ENCODE data around the gene TGM3. TPM values are rescaled to one million over a fixed set of nuclear protein-coding genes. Genes with fewer than 3 reads are reported as not detected.

Gene TGM3
- total RNA-seq, 2 experiments from 2014 or later = not detected

DNA sequence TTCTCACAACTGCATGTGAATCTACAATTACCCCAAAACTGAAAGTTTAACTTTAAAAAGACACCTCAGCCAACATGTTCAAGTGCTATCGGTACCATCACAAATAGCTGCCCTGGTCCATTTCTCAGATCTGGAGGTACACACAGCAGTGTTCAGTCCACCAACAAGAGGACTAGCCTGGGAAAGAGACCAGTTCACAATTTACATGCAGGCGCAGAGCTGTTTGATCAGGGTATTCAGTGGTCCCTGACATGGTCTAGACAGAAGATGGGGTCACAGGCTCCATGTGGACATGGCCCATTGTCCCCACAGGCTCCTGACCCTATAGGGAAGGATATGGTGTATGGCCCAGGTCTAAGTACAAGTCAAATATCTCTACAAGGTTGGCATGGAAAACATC lies 69.3 kb downstream of the TGM3 start:
- Mint-ChIP-seq H3K27ac (no peak overlapping the region), H3K9me3 (ENCODE audit: low read depth) (peaks cover 5% of the 10 kb centered on the region), H3K36me3 (peaks cover 2% of the 10 kb centered on the region), H3K4me3 (no peak overlapping the region), H3K4me1 (no peaks in the 10 kb centered on the region), H3K27me3 (peaks cover 31% of the 10 kb centered on the region)
- DNase-seq (no peak), ATAC-seq (no peak)
- CTCF ChIA-PET = interaction anchor here (0.9 kb wide), 1 partner anchor 19 kb away, joined by 3 read pairs; no protein-coding TSS in a partner anchor

GRCh38 chr20:2365666-2366065 lies 69.9 kb downstream of the TGM3 start:
- Mint-ChIP-seq H3K27me3 (peaks cover 31% of the 10 kb centered on the region), H3K36me3 (peaks cover 2% of the 10 kb centered on the region), H3K27ac (no peak overlapping the region), H3K4me3 (no peak overlapping the region), H3K9me3 (ENCODE audit: low read depth) (peaks cover 5% of the 10 kb centered on the region), H3K4me1 (no peaks in the 10 kb centered on the region)
- DNase-seq (no peak), ATAC-seq (no peak)
- CTCF ChIA-PET = interaction anchor here (0.9 kb wide), 1 partner anchor 19 kb away, joined by 3 read pairs; no protein-coding TSS in a partner anchor

- ATAC-seq = no peak
- Mint-ChIP-seq H3K4me3 (no peak overlapping the region), H3K36me3 (peaks cover 2% of the 10 kb centered on the region), H3K27ac (no peak overlapping the region), H3K27me3 (peaks cover 34% of the 10 kb centered on the region), H3K9me3 (ENCODE audit: low read depth) (peaks cover 2% of the 10 kb centered on the region), H3K4me1 (no peaks in the 10 kb centered on the region)
- DNase-seq = no peak
- CTCF ChIA-PET = interaction anchor here (2.2 kb wide), 1 partner anchor 19 kb away, joined by 8 read pairs; no protein-coding TSS in a partner anchor
Measured at GRCh38 chr20:2368621-2369020, 72.8 kb downstream of the TGM3 start.

GRCh38 chr20:2373098-2373497 lies 77.3 kb downstream of the TGM3 start:
- Mint-ChIP-seq H3K36me3 (peaks cover 2% of the 10 kb centered on the region), H3K27ac (no peak overlapping the region), H3K4me1 (no peaks in the 10 kb centered on the region), H3K4me3 (no peak overlapping the region), H3K27me3 (peaks cover 32% of the 10 kb centered on the region), H3K9me3 (ENCODE audit: low read depth) (peaks cover 2% of the 10 kb centered on the region)
- ATAC-seq = no peak
- DNase-seq = no peak
- CTCF ChIA-PET = no interaction called here

DNA sequence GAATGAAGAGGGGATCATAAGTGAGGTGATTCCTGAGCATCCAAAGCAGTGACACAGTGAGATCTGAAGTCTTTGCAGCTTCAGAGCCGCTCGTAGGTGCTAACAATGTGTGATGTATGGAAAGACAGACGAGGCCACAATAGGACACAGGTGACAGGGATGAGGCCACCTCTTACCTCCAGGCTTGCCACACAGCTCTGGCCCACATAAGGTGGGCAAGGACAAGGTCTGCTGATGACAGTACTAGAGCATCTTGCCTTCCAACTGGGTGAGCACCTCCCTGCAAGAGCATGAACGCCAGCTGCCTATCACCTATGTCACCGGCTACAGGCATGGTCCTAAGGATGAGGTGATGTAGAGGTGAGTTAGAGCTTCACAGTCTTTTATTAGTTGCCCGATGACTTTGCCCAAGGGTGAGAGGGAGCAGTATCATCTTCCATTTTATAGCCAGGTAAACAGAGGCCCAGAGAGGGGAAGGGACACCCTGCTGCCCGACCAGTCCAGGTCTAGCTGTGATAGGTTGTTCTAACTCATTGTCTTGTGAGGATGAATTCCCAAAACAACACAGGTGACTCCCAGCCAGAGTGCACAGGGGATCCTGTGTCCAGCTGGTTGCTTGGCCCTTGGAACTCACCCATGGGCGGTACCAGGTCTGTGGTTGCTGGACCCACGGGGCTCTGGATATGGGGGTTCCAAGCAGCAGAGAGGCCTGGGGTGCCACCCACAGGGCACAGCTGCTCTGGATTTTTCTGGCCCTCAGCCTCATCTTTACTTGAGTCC lies 78.7 kb downstream of the TGM3 start:
- Mint-ChIP-seq H3K27me3 (peaks cover 23% of the 10 kb centered on the region), H3K36me3 (no peaks in the 10 kb centered on the region), H3K4me3 (no peak overlapping the region), H3K27ac (no peak overlapping the region), H3K4me1 (peaks cover 8% of the 10 kb centered on the region), H3K9me3 (ENCODE audit: low read depth) (no peaks in the 10 kb centered on the region)
- ATAC-seq (no peak), DNase-seq (no peak)
- CTCF ChIA-PET = interaction anchor here (0.5 kb wide), 1 partner anchor 22 kb away, joined by 3 read pairs; no protein-coding TSS in a partner anchor

DNA sequence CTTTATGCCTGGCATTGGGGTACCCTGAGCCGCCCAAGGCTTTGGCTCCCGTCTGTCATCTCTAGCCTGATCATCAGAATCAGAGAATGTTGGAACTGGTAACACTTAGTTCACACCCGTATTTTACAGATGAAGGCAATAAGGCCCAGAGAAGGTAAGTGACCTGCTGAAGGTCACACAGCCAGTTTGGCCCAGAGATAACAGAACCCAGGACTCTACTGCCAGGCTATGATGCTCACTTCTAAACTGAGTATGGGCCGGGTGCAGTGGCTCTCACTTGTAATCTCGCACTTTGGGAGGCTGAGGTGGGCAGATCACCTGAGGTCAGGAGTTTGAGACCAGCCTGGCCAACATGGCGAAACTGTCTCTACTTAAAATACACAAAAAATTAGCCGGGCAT lies 83.1 kb downstream of the TGM3 start:
- DNase-seq = no peak
- Mint-ChIP-seq H3K9me3 (ENCODE audit: low read depth) (no peaks in the 10 kb centered on the region), H3K27me3 (peaks cover 7% of the 10 kb centered on the region), H3K4me3 (no peak overlapping the region), H3K36me3 (no peaks in the 10 kb centered on the region), H3K27ac (no peak overlapping the region), H3K4me1 (peaks cover 13% of the 10 kb centered on the region)
- CTCF ChIA-PET = interaction anchor here (1.8 to 2.1 kb wide), 2 partner anchors 8 to 73 kb away, joined by 6 to 7 read pairs; no protein-coding TSS in a partner anchor
- no peak for ATAC-seq

DNA sequence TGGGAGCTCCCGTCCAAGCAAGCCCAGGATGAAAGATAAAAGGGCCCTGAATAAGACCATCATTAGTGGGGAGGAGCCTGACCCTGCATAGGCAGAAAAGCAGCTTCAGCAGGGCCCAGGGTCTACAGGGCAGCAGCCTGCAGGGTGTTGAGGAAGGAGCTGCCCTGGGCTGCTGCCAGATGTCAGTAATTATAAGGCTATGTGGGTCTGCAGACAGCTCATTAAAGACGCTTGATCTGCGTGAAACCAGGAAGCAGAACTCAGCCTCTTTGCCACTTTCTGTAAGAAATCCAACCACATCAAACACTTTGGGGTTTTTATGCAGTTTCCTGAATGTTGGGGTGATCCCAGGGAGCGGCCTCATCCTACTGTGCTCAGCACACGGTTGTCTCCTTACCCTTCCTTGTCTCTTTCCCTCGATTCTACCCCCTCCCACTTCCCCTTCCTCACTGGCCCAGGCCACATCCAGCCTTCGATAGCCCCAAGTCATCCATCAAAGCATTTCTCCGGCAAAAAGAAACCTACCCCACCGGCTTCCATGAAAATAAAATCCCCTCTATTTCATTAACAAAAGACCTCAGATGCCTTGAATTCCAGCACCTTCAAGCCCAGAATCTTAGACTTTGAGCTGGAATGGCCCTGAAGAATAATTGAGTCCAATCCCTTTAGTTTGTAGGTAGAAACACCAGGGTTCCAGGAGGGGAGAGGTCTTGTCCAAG lies 83.9 kb downstream of the TGM3 start:
- peaks cover 7% of the 10 kb centered on the region for H3K27me3 Mint-ChIP-seq
- no peak overlapping the region for H3K27ac Mint-ChIP-seq
- CTCF ChIA-PET = interaction anchor here (1.8 to 2.1 kb wide), 2 partner anchors 8 to 72 kb away, joined by 6 to 7 read pairs; no protein-coding TSS in a partner anchor
- ATAC-seq (peak; percentile 68), DNase-seq (no peak)
- peaks cover 15% of the 10 kb centered on the region for H3K4me1 Mint-ChIP-seq
- no peaks in the 10 kb centered on the region for H3K9me3 Mint-ChIP-seq (ENCODE audit: low read depth)
- H3K4me3 Mint-ChIP-seq = no peak overlapping the region
- no peaks in the 10 kb centered on the region for H3K36me3 Mint-ChIP-seq

GRCh38 chr20:2380601-2381000 lies 84.8 kb downstream of the TGM3 start, which contains the start of gene TGM6:
TGM6 (plus strand) TSS chr20:2380901; CDS start chr20:2380969, 68 bp downstream.
- Mint-ChIP-seq H3K36me3 (no peaks in the 10 kb centered on the region), H3K4me3 (no peak within 1 kb of the TSS), H3K27me3 (peaks cover 7% of the 10 kb centered on the region), H3K27ac (no peak within 1 kb of the TSS), H3K4me1 (peaks cover 15% of the 10 kb centered on the region), H3K9me3 (ENCODE audit: low read depth) (no peaks in the 10 kb centered on the region)
- CTCF ChIA-PET = interaction anchor here (1.2 to 2.1 kb wide), 2 partner anchors 32 to 71 kb away, joined by 3 to 7 read pairs; no protein-coding TSS in a partner anchor
- ATAC-seq (no peak), DNase-seq (no peak)

DNA sequence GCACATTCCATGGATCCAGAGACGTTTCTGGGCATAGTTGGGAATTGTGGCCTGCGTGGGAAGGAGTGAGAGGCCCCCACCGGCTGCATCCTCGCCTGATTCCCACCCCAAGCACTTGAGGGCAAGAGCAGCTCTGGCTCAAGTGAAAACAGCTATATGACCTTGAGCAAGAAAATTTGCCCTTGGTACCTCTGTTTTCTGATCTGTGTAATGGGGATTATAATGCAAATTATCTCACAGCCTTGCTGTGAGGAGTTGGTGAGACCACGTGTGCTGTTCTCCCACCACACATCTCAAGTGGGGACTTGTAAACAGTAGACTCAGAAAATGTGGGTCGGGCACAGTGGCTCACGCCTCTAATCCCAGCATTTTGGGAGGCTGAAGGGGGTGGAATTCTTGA lies 85.5 kb downstream of the TGM3 start:
- CTCF ChIA-PET = interaction anchor here (1.2 to 1.8 kb wide), 2 partner anchors 31 to 71 kb away, joined by 3 to 4 read pairs; no protein-coding TSS in a partner anchor
- no peak for ATAC-seq
- H3K4me3 Mint-ChIP-seq = no peak overlapping the region
- H3K4me1 Mint-ChIP-seq = peaks cover 15% of the 10 kb centered on the region
- H3K9me3 Mint-ChIP-seq (ENCODE audit: low read depth) = no peaks in the 10 kb centered on the region
- no peak overlapping the region for H3K27ac Mint-ChIP-seq
- no peak for DNase-seq
- H3K27me3 Mint-ChIP-seq = peaks cover 3% of the 10 kb centered on the region
- no peaks in the 10 kb centered on the region for H3K36me3 Mint-ChIP-seq

DNA sequence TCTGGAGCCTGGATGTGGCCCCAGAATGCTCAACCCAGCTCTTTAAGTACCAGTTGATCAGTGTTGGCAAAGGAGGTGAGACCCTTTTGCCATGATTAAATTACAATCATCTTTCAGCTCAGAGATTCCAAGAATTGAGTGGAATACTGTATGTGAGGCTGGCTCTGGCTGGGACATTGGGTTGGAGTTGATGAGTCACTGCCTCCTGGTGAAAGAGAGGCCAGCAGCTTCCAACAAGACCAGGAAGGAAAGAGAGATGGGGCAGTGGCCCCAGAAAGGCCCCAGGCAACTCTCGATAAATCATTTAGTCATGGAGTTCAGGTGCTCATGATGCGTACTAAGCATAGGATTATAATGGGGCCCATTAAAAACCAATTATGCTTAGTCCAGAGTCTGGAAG lies 87.0 kb downstream of the TGM3 start:
- CTCF ChIA-PET = interaction anchor here (1.8 kb wide), 1 partner anchor 69 kb away, joined by 4 read pairs; no protein-coding TSS in a partner anchor
- Mint-ChIP-seq H3K9me3 (ENCODE audit: low read depth) (no peaks in the 10 kb centered on the region), H3K27me3 (peaks cover 3% of the 10 kb centered on the region), H3K4me3 (no peak overlapping the region), H3K27ac (no peak overlapping the region), H3K36me3 (no peaks in the 10 kb centered on the region), H3K4me1 (peaks cover 21% of the 10 kb centered on the region)
- DNase-seq (no peak), ATAC-seq (no peak)

DNA sequence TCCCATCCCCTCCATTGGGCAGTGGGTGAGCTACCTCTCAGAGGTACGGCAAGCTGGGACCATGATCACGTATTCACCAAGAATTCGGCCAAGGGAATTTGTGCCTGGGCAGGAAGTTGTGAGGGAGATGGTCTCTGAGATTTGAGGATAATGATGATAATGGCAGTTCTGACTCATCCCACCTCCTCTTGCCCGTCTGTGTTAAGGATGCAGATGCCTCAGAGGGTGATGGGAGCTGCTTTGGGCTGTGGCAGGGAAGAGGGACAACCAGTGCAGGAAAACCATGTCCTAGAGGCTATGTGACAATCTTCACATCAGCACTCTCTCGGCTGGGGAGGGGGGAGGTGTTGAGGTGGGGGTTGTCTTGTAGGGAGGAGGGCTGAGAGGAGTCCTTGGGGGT lies 89.2 kb downstream of the TGM3 start:
- peaks cover 8% of the 10 kb centered on the region for H3K4me1 Mint-ChIP-seq
- H3K27me3 Mint-ChIP-seq = peaks cover 3% of the 10 kb centered on the region
- no peak overlapping the region for H3K4me3 Mint-ChIP-seq
- H3K9me3 Mint-ChIP-seq (ENCODE audit: low read depth) = no peaks in the 10 kb centered on the region
- CTCF ChIA-PET = interaction anchor here (0.6 kb wide), 1 partner anchor 436 kb away, joined by 3 read pairs; no protein-coding TSS in a partner anchor
- H3K36me3 Mint-ChIP-seq = no peaks in the 10 kb centered on the region
- no peak for DNase-seq
- no peak for ATAC-seq
- H3K27ac Mint-ChIP-seq = no peak overlapping the region

GRCh38 chr20:2385496-2385895 lies 89.7 kb downstream of the TGM3 start:
- Mint-ChIP-seq H3K27me3 (peaks cover 3% of the 10 kb centered on the region), H3K4me3 (no peak overlapping the region), H3K9me3 (ENCODE audit: low read depth) (no peaks in the 10 kb centered on the region), H3K36me3 (no peaks in the 10 kb centered on the region), H3K4me1 (peaks cover 8% of the 10 kb centered on the region), H3K27ac (no peak overlapping the region)
- ATAC-seq (no peak), DNase-seq (no peak)
- CTCF ChIA-PET = interaction anchor here (0.6 to 3.7 kb wide), 3 partner anchors 67 to 437 kb away, joined by 3 to 28 read pairs (median 13); no protein-coding TSS in a partner anchor

DNA sequence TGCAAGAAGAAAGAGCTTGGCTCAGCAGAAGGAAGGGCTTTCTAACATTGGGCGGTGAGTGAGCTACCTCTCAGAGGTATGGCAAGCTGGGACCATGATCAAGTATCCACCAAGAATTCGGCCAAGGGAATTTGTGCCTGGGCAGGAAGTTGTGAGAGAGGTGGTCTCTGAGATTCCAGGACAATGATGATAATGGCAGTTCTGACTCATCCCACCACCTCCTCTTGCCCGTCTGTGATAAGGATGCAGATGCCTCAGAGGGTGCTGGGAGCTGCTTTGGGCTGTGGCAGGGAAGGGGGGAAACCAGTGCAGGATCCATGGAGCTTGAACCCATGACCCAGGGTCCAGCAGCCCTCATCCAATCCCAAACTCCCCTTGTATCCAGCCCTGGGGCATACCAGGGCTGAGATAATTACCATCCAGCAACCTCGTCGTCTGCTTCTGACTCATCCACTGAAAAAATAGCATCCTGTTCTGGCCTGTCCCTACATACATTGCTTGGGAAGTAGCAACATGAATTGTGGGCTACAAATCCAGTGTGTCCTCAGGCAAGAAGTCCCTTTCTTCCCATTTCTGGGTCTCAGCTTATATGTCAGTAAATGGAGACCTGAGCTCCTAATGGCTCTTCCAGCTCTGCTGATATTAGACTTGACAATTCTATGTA lies 90.8 kb downstream of the TGM3 start:
- ATAC-seq (peak; percentile 13), DNase-seq (no peak)
- Mint-ChIP-seq H3K9me3 (ENCODE audit: low read depth) (no peaks in the 10 kb centered on the region), H3K4me3 (peak overlapping the region; percentile 32), H3K27ac (peak overlapping the region; percentile 52), H3K36me3 (no peaks in the 10 kb centered on the region), H3K27me3 (peaks cover 3% of the 10 kb centered on the region), H3K4me1 (peaks cover 8% of the 10 kb centered on the region)
- CTCF ChIA-PET = interaction anchor here (0.7 to 3.7 kb wide), 16 partner anchors 8 to 1604 kb away, joined by 3 to 28 read pairs (median 3); no protein-coding TSS in a partner anchor

All from activated CD8-positive, alpha-beta memory T cell treated with anti-CD3 and anti-CD28 coated beads, Interleukin-2, amount 10 ng/mL, durations not matched to agents 7 days and 5 days (primary cell).